K562 (cell line): Measurements from ENCODE around the gene COL4A1. TPM values are rescaled to one million over a fixed set of nuclear protein-coding genes. Genes with fewer than 3 reads are reported as not detected.

ENCODE experiments used
- ATAC-seq: fragments of 200-7000 bp; cut with Tn5 transposase; 3 replicates; pipeline ENCODE4 v1.9.1; 2020; ENCODE audit warnings: moderate library complexity
- BruUV-seq: library from RNA; stranded (reverse); fragments of 400-500 nt; replicated peaks from 2 replicates; lab custom pipeline; 2021; lab: Mats Ljungman, UMichigan
- CTCF ChIA-PET: fragments of 300-600 bp; formaldehyde crosslinking; extraction: SDS; loops from one replicate; lab custom pipeline; 2021; ENCODE audit warnings: low intra/inter-chr PET ratio; lab: Yijun Ruan, JAX
- POLR2A ChIA-PET: fragments of 300-600, 350-650 bp; sonication (Branson Sonifier 250); formaldehyde crosslinking; extraction: SDS; loops from one replicate; lab custom pipeline; 2021; ENCODE audit warnings: antibody characterized with exemption, inconsistent platforms; lab: Yijun Ruan, JAX
- DNase-seq, 4 experiments: peaks; one replicate each; pipeline versions ENCODE4 v3.0.0 to v3.0.0-alpha.2; 2011 to 2018; ENCODE audit warnings: low spot score in 3 of 4, mixed read lengths in 3 of 4; ENCODE audit errors: extremely low read depth in 1 of 4
- FAIRE-seq: peaks from 2 replicates; lab custom pipeline; 2011; peaks lifted over from hg19 to GRCh38; lab: Jason Lieb, UNC
- H2AFZ ChIP-seq: 2 replicates; pipeline ENCODE4 v1.6.0; 2011; ENCODE audit warnings: low read depth, low read length, control low read depth, inconsistent platforms
- H3K27ac ChIP-seq: fragments of 200-600 bp; 3 replicates; pipeline ENCODE4 v1.8.0; 2011; ENCODE audit warnings: low read depth, mild to moderate bottlenecking, control low read depth, inconsistent platforms, low read length, moderate library complexity, mixed read lengths; ENCODE audit errors: extremely low read depth
- H3K27me3 ChIP-seq, 2 experiments: fragments of 300-600 bp in 1 of 2; 2 replicates in 1 of 2; 3 replicates in 1 of 2; pipeline versions ENCODE4 v1.6.0 to v1.8.0; 2011; ENCODE audit warnings: inconsistent platforms in 2 of 2, low read length in 2 of 2, mild to moderate bottlenecking in 1 of 2, mixed read lengths in 1 of 2, moderate library complexity in 1 of 2; ENCODE audit not compliant: control insufficient read depth in 2 of 2, insufficient read depth in 2 of 2
- H3K36me3 ChIP-seq: fragments of 300-600 bp; 3 replicates; pipeline ENCODE4 v1.8.0; 2011; ENCODE audit warnings: mild to moderate bottlenecking, low read length, inconsistent platforms; ENCODE audit not compliant: control insufficient read depth, insufficient read depth
- H3K4me1 ChIP-seq, 2 experiments: fragments of 200-600 bp in 1 of 2; replicated peaks in 1 of 2; 2 replicates in 1 of 2; 3 replicates in 1 of 2; pipeline versions ENCODE4 v1.5.1 to v1.8.0; 2011; ENCODE audit warnings: inconsistent platforms in 2 of 2, low read length in 2 of 2, mild to moderate bottlenecking in 1 of 2, mixed read lengths in 1 of 2, moderate library complexity in 1 of 2; ENCODE audit not compliant: control insufficient read depth in 2 of 2, insufficient read depth in 2 of 2
- H3K4me2 ChIP-seq: 2 replicates; pipeline ENCODE4 v1.6.1; 2011; ENCODE audit warnings: low read length, control low read depth, inconsistent platforms, mixed read lengths; ENCODE audit not compliant: insufficient read depth
- H3K4me3 ChIP-seq: fragments of 200-600 bp; sonication (generic), shearing (Covaris generic); 2 replicates; pipeline ENCODE4 v1.5.1; 2016; ENCODE audit warnings: control low read depth, inconsistent platforms
- H3K79me2 ChIP-seq: fragments of 200-600 bp; 3 replicates; pipeline ENCODE4 v1.8.0; 2011; ENCODE audit warnings: low read length, inconsistent platforms; ENCODE audit not compliant: control insufficient read depth, insufficient read depth
- H3K9ac ChIP-seq, 2 experiments: 2 replicates each; pipeline versions ENCODE4 v1.6.0 to v1.6.1; 2011; ENCODE audit warnings: low read depth in 2 of 2, low read length in 2 of 2, control low read depth in 1 of 2, inconsistent platforms in 1 of 2, mild to moderate bottlenecking in 1 of 2, mixed read lengths in 1 of 2; ENCODE audit not compliant: insufficient read depth in 1 of 2
- H3K9me1 ChIP-seq: one replicate; pipeline ENCODE4 v1.6.0; 2011; ENCODE audit warnings: inconsistent platforms, mild to moderate bottlenecking, low read length, moderate library complexity; ENCODE audit not compliant: control insufficient read depth, insufficient read depth
- H3K9me3 ChIP-seq: replicated peaks from 2 replicates; pipeline ENCODE4 v1.5.1; 2011; ENCODE audit warnings: low read depth, low read length, inconsistent platforms; ENCODE audit not compliant: control insufficient read depth, insufficient read depth
- H4K20me1 ChIP-seq: replicated peaks from 2 replicates; pipeline ENCODE4 v1.6.1; 2011; ENCODE audit warnings: low read length, inconsistent platforms, mixed read lengths; ENCODE audit not compliant: control insufficient read depth, insufficient read depth
- CEBPG ChIP-seq, 3 experiments: fragments of 200-800 bp in 1 of 3; sonication (Bioruptor generic) in 1 of 3; sonication (generic) in 1 of 3; formaldehyde crosslinking in 1 of 3; IDR thresholded peaks in 2 of 3; conservative IDR thresholded peaks in 1 of 3; 2 replicates each; pipeline versions ENCODE4 v1.6.1 to v1.8.0; 2016 to 2022; ENCODE audit warnings: missing compliant biosample characterization in 2 of 3, missing genetic modification characterization in 2 of 3, mild to moderate bottlenecking in 1 of 3, missing genetic modification reagents in 1 of 3
- DMBX1 ChIP-seq: fragments of 250-450 bp; sonication (Bioruptor Pico); IDR thresholded peaks from 2 replicates; pipeline ENCODE4 v1.8.0; 2022; ENCODE audit warnings: inconsistent platforms, mild to moderate bottlenecking, moderate library complexity, borderline replicate concordance
- MXI1 ChIP-seq: IDR thresholded peaks from 2 replicates; pipeline ENCODE4 v1.6.1; 2011; ENCODE audit warnings: low read depth, mild to moderate bottlenecking, improper control_type of control experiment, low read length
- PTBP1 ChIP-seq: fragments of 200-400 bp; formaldehyde crosslinking; IDR thresholded peaks from 2 replicates; pipeline ENCODE4 v1.6.1; 2017; ENCODE audit warnings: low read depth, low read length
- RNF2 ChIP-seq: sonication (generic); IDR thresholded peaks from 2 replicates; pipeline ENCODE4 v1.6.1; 2016
- XRCC5 ChIP-seq: fragments of 200-400 bp; formaldehyde crosslinking; IDR thresholded peaks from 2 replicates; pipeline ENCODE4 v1.6.1; 2017; ENCODE audit warnings: low read depth, mild to moderate bottlenecking, low read length
- ZNF175 ChIP-seq: fragments of 200-800 bp; sonication (Bioruptor generic); IDR thresholded peaks from 2 replicates; pipeline ENCODE4 v1.6.1; 2016; ENCODE audit warnings: low read depth, mild to moderate bottlenecking, missing genetic modification characterization, missing compliant biosample characterization
- ZNF232 ChIP-seq: sonication (generic); formaldehyde crosslinking; IDR thresholded peaks from 2 replicates; pipeline ENCODE4 v1.8.0; 2022; ENCODE audit warnings: mild to moderate bottlenecking, missing genetic modification reagents
- ZNF639 ChIP-seq, 2 experiments: fragments of 200-800 bp in 1 of 2; sonication (Bioruptor generic) in 1 of 2; sonication (generic) in 1 of 2; formaldehyde crosslinking in 1 of 2; IDR thresholded peaks in 1 of 2; conservative IDR thresholded peaks in 1 of 2; 2 replicates each; pipeline versions ENCODE4 v1.5.0 to v1.6.1; 2016 to 2020; ENCODE audit warnings: missing compliant biosample characterization in 1 of 2, missing genetic modification characterization in 1 of 2, missing genetic modification reagents in 1 of 2
- WGBS: fragments of 100-300 bp; shearing (Covaris generic); methylation state at CpG from one replicate; pipeline ENCODE4 v1.1.6; 2016; ENCODE audit warnings: low coverage, mixed read lengths; ENCODE audit not compliant: insufficient coverage; ENCODE audit errors: missing lambda C conversion rate; 5-methylcytosine and 5-hydroxymethylcytosine counted together
- in situ Hi-C: fragments of 300-500 bp; cut with MboI; formaldehyde crosslinking; loops from 4 replicates; pipeline ENCODE4 v1.15.0; 2018; ENCODE audit warnings: inconsistent platforms, mixed read lengths
- intact Hi-C: fragments of 100-400 bp; cut with micrococcal nuclease; formaldehyde crosslinking; loops from 2 replicates; pipeline ENCODE4 v1.14.2; 2022
- polyA plus RNA-seq, 8 experiments: library from polyadenylated mRNA; depleted of rRNA in 4 of 8; stranded (reverse) in 5 of 8; unstranded in 3 of 8; fragments of >200 nt; fragmentation: Nextera tagmentation in 2 of 8; fragmentation: Illumina TruSeq in 1 of 8; extraction: Ambion mirVana in 2 of 8; extraction: Trizol in 1 of 8; gene quantifications; 2 replicates each; pipeline versions ENCODE4 v1.2.1 to v1.2.3, GENCODE V29; 2011 to 2014; ENCODE audit warnings: inconsistent platforms in 1 of 8, missing spikeins in 1 of 8
- total RNA-seq, 7 experiments: library from RNA; depleted of rRNA in 6 of 7; stranded (reverse); fragments of >200 nt in 6 of 7; fragmentation: Illumina TruSeq in 2 of 7; extraction: Trizol in 2 of 7; gene quantifications; 2 replicates each; pipeline versions ENCODE4 v1.2.1 to v1.2.3, GENCODE V29; 2011 to 2021; ENCODE audit warnings: low replicate concordance in 1 of 7
- TF ChIP-seq, protein P1 (sequence below): fragments of 450-650 bp; formaldehyde crosslinking; IDR thresholded peaks from 2 replicates; pipeline ENCODE4 v1.4.0; 2022; ENCODE audit warnings: missing genetic modification characterization

COL4A1 gene
- total and polyA plus RNA-seq, 9 of the 15 experiments (the other 6 are each of a cell fraction or from before 2014, with no cell fraction given): 0.35 TPM; not detected in 8

GRCh38 chr13:110343241-110343865 is 36.4 kb upstream of the COL4A1 start:
- Histone ChIP-seq H3K4me2 (no peak overlapping the region), H3K9ac (no peak overlapping the region), H4K20me1 (no peaks in the 10 kb centered on the region), H3K27ac (no peak overlapping the region), H2AFZ (no peak overlapping the region), H3K36me3 (no peaks in the 10 kb centered on the region), H3K4me3 (no peak overlapping the region), H3K27me3 (peaks cover 0 to 55% of the 10 kb centered on the region in 2 experiments), H3K9me3 (no peaks in the 10 kb centered on the region), H3K79me2 (no peaks in the 10 kb centered on the region), H3K9me1 (no peaks in the 10 kb centered on the region), H3K4me1 (no peaks in the 10 kb centered on the region)
- DNase-seq (no peak), ATAC-seq (no peak), FAIRE-seq (no peak)
- POLR2A ChIA-PET: no interaction called here
- WGBS: 0% methylated on average over 16 of the region's 16 CpGs
- intact Hi-C loops: no loop called here
- in situ Hi-C loops: no loop called here
- CTCF ChIA-PET: no interaction called here
- TF ChIP-seq PTBP1 (no peak), DMBX1 (CRISPR knock-in tag) (no peak), ZNF232 (CRISPR knock-in tag) (no peak), MXI1 (no peak), RNF2 (no peak), ZNF639 (CRISPR knock-in tag; conservative IDR thresholded peaks at IDR 0.05 in 1 of 2, IDR thresholded peaks at IDR 0.05 in 1 of 2) (no peak), ZNF175 (CRISPR knock-in tag) (no peak), CEBPG (CRISPR knock-in tag; IDR thresholded peaks at IDR 0.05) (no peak), CEBPG (tag; conservative IDR thresholded peaks at IDR 0.05 in 1 of 2, IDR thresholded peaks at IDR 0.05 in 1 of 2) (no peak), XRCC5 (no peak)
- TF ChIP-seq, protein P1, sequence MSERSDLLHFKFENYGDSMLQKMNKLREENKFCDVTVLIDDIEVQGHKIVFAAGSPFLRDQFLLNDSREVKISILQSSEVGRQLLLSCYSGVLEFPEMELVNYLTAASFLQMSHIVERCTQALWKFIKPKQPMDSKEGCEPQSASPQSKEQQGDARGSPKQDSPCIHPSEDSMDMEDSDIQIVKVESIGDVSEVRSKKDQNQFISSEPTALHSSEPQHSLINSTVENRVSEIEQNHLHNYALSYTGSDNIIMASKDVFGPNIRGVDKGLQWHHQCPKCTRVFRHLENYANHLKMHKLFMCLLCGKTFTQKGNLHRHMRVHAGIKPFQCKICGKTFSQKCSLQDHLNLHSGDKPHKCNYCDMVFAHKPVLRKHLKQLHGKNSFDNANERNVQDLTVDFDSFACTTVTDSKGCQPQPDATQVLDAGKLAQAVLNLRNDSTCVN (CRISPR knock-in tag): no peak
- no TSS peak for BruUV-seq
